SK-N-SH (cell line): ENCODE data around the gene CMTM8. TPM values are rescaled to one million over a fixed set of nuclear protein-coding genes. Genes with fewer than 3 reads are reported as not detected.

ENCODE experiments used
- CTCF ChIA-PET: fragments of 300-600, 350-600 bp; formaldehyde crosslinking; extraction: SDS; loops from one replicate; lab custom pipeline; 2021; lab: Yijun Ruan, JAX
- POLR2A ChIA-PET: fragments of 350-600 bp; sonication (Branson Sonifier 250); formaldehyde crosslinking; extraction: SDS; loops from one replicate; lab custom pipeline; 2020; ENCODE audit warnings: antibody characterized with exemption, inconsistent platforms; lab: Yijun Ruan, JAX
- DNase-seq: peaks from one replicate; pipeline ENCODE4 v3.0.0; 2012
- H2AFZ ChIP-seq: fragments of 200-600 bp; sonication (generic); 2 replicates; pipeline ENCODE4 v1.8.1; 2016; ENCODE audit warnings: antibody characterized with exemption, mild to moderate bottlenecking, low read depth
- H3F3A ChIP-seq: fragments of 200-600 bp; sonication (generic); replicated peaks from 2 replicates; pipeline ENCODE3; 2016; ENCODE audit warnings: antibody characterized with exemption, mild to moderate bottlenecking; ENCODE audit not compliant: insufficient read depth
- H3K27ac ChIP-seq, 2 experiments: fragments of 200-500 bp in 1 of 2; fragments of 200-600 bp in 1 of 2; sonication (Bioruptor generic) in 1 of 2; sonication (generic), shearing (Covaris generic) in 1 of 2; 2 replicates each; pipeline versions ENCODE4 v1.5.1 to v1.6.1; 2014 to 2016; ENCODE audit warnings: low read depth in 2 of 2, inconsistent platforms in 1 of 2, low read length in 1 of 2, mild to moderate bottlenecking in 1 of 2, mixed read lengths in 1 of 2
- H3K27me3 ChIP-seq: fragments of 200-600 bp; sonication (generic), shearing (Covaris generic); 2 replicates; pipeline ENCODE4 v1.6.1; 2016; ENCODE audit warnings: mixed run types; ENCODE audit not compliant: insufficient read depth
- H3K36me3 ChIP-seq, 2 experiments: fragments of 200-500 bp in 1 of 2; fragments of 200-600 bp in 1 of 2; sonication (Bioruptor generic) in 1 of 2; sonication (generic) in 1 of 2; replicated peaks in 1 of 2; 2 replicates each; pipeline versions ENCODE3 to v1.5.1; 2014 to 2016; ENCODE audit warnings: low read length in 1 of 2, mild to moderate bottlenecking in 1 of 2; ENCODE audit not compliant: insufficient read depth in 2 of 2, control insufficient read depth in 1 of 2
- H3K4me1 ChIP-seq, 2 experiments: fragments of 200-500 bp in 1 of 2; fragments of 200-600 bp in 1 of 2; sonication (Bioruptor generic) in 1 of 2; sonication (generic), shearing (Covaris generic) in 1 of 2; 2 replicates each; pipeline versions ENCODE4 v1.5.1 to v1.6.1; 2014 to 2016; ENCODE audit warnings: low read depth in 1 of 2, low read length in 1 of 2, mixed run types in 1 of 2; ENCODE audit not compliant: insufficient read depth in 2 of 2, control insufficient read depth in 1 of 2
- H3K4me2 ChIP-seq: fragments of 200-600 bp; sonication (generic), shearing (Covaris generic); 2 replicates; pipeline ENCODE4 v1.6.1; 2017; ENCODE audit warnings: mixed run types
- H3K4me3 ChIP-seq, 2 experiments: fragments of 200-500 bp in 1 of 2; fragments of 200-600 bp in 1 of 2; sonication (Bioruptor generic) in 1 of 2; sonication (generic), shearing (Covaris generic) in 1 of 2; 2 replicates each; pipeline versions ENCODE4 v1.5.1 to v1.8.1; 2014 to 2016; ENCODE audit warnings: low read depth in 2 of 2, inconsistent platforms in 1 of 2, low read length in 1 of 2, mild to moderate bottlenecking in 1 of 2, mixed read lengths in 1 of 2, moderate library complexity in 1 of 2
- H3K79me2 ChIP-seq: fragments of 200-600 bp; sonication (generic); 2 replicates; pipeline ENCODE4 v1.8.1; 2017; ENCODE audit warnings: mild to moderate bottlenecking; ENCODE audit not compliant: insufficient read depth
- H3K9ac ChIP-seq: fragments of 200-600 bp; sonication (generic); 2 replicates; pipeline ENCODE4 v1.6.1; 2017; ENCODE audit warnings: mixed run types
- H3K9me2 ChIP-seq: fragments of 200-600 bp; sonication (generic); 2 replicates; pipeline ENCODE4 v1.6.1; 2017; ENCODE audit warnings: mixed run types
- H3K9me3 ChIP-seq: fragments of 200-600 bp; sonication (generic); 2 replicates; pipeline ENCODE4 v1.6.1; 2017; ENCODE audit warnings: mixed run types, mild to moderate bottlenecking, moderate library complexity
- H4K20me1 ChIP-seq: fragments of 200-600 bp; sonication (generic); 2 replicates; pipeline ENCODE4 v1.6.1; 2017; ENCODE audit warnings: mild to moderate bottlenecking, mixed run types; ENCODE audit not compliant: insufficient read depth
- ELF1 ChIP-seq: IDR thresholded peaks from 2 replicates; pipeline ENCODE4 v1.4.0; 2012
- FOXM1 ChIP-seq: IDR thresholded peaks from 2 replicates; pipeline ENCODE4 v1.4.0; 2012; ENCODE audit warnings: low read depth, mild to moderate bottlenecking
- MEF2A ChIP-seq: IDR thresholded peaks from 2 replicates; pipeline ENCODE4 v1.4.0; 2012; ENCODE audit warnings: low read depth, borderline replicate concordance
- MXI1 ChIP-seq: IDR thresholded peaks from 2 replicates; pipeline ENCODE4 v1.6.1; 2012; ENCODE audit warnings: mild to moderate bottlenecking, low read depth, low read length, improper control_type of control experiment
- RFX5 ChIP-seq: IDR thresholded peaks from 2 replicates; pipeline ENCODE4 v1.6.1; 2012; ENCODE audit warnings: mild to moderate bottlenecking, improper control_type of control experiment, low read length
- RXRA ChIP-seq: IDR thresholded peaks from 2 replicates; pipeline ENCODE4 v1.4.0; 2012; ENCODE audit warnings: low read depth, mild to moderate bottlenecking, borderline replicate concordance
- SMC3 ChIP-seq: IDR thresholded peaks from 2 replicates; pipeline ENCODE4 v1.6.1; 2012; ENCODE audit warnings: low read depth, low read length, improper control_type of control experiment
- WGBS: methylation state at CpG from one replicate; pipeline ENCODE4 v1.1.6; 2017; ENCODE audit warnings: low lambda C conversion rate; 5-methylcytosine and 5-hydroxymethylcytosine counted together
- polyA plus RNA-seq, 3 experiments: library from polyadenylated mRNA; depleted of rRNA; stranded (reverse); fragments of >200 nt; gene quantifications; 2 replicates each; pipeline ENCODE4 v1.2.3, GENCODE V29; 2012
- TF ChIP-seq, protein P1 (sequence below): IDR thresholded peaks from 2 replicates; pipeline ENCODE4 v1.6.1; 2012; ENCODE audit warnings: mild to moderate bottlenecking, low read depth, low read length, moderate library complexity
- TF ChIP-seq, protein P2 (sequence below): fragments of 150-350 bp; IDR thresholded peaks from 2 replicates; pipeline ENCODE4 v1.6.1; 2016; ENCODE audit warnings: mild to moderate bottlenecking, low read depth, low read length
- TF ChIP-seq, protein P3 (sequence below): IDR thresholded peaks from 2 replicates; pipeline ENCODE4 v1.4.0; 2012; ENCODE audit warnings: low read depth, borderline replicate concordance
- TF ChIP-seq, protein P4 (sequence below): IDR thresholded peaks from 2 replicates; pipeline ENCODE4; 2012

CMTM8 gene
- polyA plus RNA-seq, 1 of the 3 experiments (the other 2 are of a cell fraction): 9.7 TPM

DNA sequence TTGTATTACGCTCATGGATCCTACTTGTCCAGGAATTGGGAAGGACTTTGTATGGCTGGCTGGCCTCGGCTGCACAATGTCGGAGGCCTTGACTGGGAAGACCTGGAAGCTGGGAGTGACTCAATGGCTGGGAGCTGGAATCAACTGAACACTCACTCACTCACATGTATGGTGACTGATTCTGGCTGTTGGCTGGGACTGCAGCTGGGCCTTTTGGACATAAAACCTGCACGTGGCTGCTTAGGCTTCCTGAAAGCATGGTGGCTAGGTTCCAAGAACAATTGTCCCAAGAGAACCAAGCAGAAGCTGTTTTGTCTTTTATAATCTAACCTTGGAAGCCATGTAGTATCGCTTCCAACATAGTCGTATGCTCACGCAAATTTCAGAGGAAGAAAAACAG is 38.0 kb upstream of the CMTM8 start:
- TF ChIP-seq FOXM1: no peak
- no peak for TF ChIP-seq RXRA
- no peak for TF ChIP-seq SMC3
- no peak for TF ChIP-seq MXI1
- TF ChIP-seq, protein P1, sequence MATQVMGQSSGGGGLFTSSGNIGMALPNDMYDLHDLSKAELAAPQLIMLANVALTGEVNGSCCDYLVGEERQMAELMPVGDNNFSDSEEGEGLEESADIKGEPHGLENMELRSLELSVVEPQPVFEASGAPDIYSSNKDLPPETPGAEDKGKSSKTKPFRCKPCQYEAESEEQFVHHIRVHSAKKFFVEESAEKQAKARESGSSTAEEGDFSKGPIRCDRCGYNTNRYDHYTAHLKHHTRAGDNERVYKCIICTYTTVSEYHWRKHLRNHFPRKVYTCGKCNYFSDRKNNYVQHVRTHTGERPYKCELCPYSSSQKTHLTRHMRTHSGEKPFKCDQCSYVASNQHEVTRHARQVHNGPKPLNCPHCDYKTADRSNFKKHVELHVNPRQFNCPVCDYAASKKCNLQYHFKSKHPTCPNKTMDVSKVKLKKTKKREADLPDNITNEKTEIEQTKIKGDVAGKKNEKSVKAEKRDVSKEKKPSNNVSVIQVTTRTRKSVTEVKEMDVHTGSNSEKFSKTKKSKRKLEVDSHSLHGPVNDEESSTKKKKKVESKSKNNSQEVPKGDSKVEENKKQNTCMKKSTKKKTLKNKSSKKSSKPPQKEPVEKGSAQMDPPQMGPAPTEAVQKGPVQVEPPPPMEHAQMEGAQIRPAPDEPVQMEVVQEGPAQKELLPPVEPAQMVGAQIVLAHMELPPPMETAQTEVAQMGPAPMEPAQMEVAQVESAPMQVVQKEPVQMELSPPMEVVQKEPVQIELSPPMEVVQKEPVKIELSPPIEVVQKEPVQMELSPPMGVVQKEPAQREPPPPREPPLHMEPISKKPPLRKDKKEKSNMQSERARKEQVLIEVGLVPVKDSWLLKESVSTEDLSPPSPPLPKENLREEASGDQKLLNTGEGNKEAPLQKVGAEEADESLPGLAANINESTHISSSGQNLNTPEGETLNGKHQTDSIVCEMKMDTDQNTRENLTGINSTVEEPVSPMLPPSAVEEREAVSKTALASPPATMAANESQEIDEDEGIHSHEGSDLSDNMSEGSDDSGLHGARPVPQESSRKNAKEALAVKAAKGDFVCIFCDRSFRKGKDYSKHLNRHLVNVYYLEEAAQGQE: no peak
- TF ChIP-seq, protein P2, sequence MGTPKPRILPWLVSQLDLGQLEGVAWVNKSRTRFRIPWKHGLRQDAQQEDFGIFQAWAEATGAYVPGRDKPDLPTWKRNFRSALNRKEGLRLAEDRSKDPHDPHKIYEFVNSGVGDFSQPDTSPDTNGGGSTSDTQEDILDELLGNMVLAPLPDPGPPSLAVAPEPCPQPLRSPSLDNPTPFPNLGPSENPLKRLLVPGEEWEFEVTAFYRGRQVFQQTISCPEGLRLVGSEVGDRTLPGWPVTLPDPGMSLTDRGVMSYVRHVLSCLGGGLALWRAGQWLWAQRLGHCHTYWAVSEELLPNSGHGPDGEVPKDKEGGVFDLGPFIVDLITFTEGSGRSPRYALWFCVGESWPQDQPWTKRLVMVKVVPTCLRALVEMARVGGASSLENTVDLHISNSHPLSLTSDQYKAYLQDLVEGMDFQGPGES: no peak
- TF ChIP-seq, protein P3, sequence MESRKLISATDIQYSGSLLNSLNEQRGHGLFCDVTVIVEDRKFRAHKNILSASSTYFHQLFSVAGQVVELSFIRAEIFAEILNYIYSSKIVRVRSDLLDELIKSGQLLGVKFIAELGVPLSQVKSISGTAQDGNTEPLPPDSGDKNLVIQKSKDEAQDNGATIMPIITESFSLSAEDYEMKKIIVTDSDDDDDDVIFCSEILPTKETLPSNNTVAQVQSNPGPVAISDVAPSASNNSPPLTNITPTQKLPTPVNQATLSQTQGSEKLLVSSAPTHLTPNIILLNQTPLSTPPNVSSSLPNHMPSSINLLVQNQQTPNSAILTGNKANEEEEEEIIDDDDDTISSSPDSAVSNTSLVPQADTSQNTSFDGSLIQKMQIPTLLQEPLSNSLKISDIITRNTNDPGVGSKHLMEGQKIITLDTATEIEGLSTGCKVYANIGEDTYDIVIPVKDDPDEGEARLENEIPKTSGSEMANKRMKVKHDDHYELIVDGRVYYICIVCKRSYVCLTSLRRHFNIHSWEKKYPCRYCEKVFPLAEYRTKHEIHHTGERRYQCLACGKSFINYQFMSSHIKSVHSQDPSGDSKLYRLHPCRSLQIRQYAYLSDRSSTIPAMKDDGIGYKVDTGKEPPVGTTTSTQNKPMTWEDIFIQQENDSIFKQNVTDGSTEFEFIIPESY: no peak
- no peak for TF ChIP-seq MEF2A
- no peak for TF ChIP-seq RFX5
- TF ChIP-seq, protein P4, sequence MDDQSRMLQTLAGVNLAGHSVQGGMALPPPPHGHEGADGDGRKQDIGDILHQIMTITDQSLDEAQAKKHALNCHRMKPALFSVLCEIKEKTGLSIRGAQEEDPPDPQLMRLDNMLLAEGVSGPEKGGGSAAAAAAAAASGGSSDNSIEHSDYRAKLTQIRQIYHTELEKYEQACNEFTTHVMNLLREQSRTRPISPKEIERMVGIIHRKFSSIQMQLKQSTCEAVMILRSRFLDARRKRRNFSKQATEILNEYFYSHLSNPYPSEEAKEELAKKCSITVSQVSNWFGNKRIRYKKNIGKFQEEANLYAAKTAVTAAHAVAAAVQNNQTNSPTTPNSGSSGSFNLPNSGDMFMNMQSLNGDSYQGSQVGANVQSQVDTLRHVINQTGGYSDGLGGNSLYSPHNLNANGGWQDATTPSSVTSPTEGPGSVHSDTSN: no peak
- TF ChIP-seq ELF1: no peak
- Histone ChIP-seq H3K36me3 (no peaks in the 10 kb centered on the region), H3K79me2 (no peaks in the 10 kb centered on the region), H4K20me1 (no peaks in the 10 kb centered on the region), H3K4me1 (peaks cover 0 to 8% of the 10 kb centered on the region in 2 experiments; a peak in 1 of 4 replicates), H3K4me3 (no peak overlapping the region), H3F3A (peaks cover 3% of the 10 kb centered on the region), H3K27me3 (peaks cover 9% of the 10 kb centered on the region; the same call in 1 of the 2 replicates), H3K4me2 (no peak overlapping the region), H3K9me2 (no peaks in the 10 kb centered on the region), H3K27ac (no peak overlapping the region), H3K9me3 (no peaks in the 10 kb centered on the region), H3K9ac (no peak overlapping the region), H2AFZ (no peak overlapping the region)
- WGBS: 74% methylated on average over 6 of the region's 7 CpGs
- no peak for DNase-seq
- ChIA-PET POLR2A (no interaction called here), CTCF (interaction anchor here (1.0 to 1.3 kb wide), 3 partner anchors 23 to 96 kb away, joined by 3 to 5 read pairs (median 3); no protein-coding TSS in a partner anchor)
